OCI-LY3 (cell line): ENCODE data around the gene TICAM1.

Source experiments
- EZH2phosphoT487 ChIP-seq: fragments of 200-600 bp; shearing (Covaris generic); IDR thresholded peaks from 2 replicates; pipeline ENCODE4 v1.6.1; 2018; ENCODE audit warnings: antibody characterized with exemption, mixed run types, low read depth
- TF ChIP-seq, protein P1 (sequence below): fragments of 200-600, 300-600 bp; sonication (generic); IDR thresholded peaks from 2 replicates; pipeline ENCODE4 v1.5.1; 2014; ENCODE audit warnings: antibody characterized with exemption, low read length, low read depth

DNA sequence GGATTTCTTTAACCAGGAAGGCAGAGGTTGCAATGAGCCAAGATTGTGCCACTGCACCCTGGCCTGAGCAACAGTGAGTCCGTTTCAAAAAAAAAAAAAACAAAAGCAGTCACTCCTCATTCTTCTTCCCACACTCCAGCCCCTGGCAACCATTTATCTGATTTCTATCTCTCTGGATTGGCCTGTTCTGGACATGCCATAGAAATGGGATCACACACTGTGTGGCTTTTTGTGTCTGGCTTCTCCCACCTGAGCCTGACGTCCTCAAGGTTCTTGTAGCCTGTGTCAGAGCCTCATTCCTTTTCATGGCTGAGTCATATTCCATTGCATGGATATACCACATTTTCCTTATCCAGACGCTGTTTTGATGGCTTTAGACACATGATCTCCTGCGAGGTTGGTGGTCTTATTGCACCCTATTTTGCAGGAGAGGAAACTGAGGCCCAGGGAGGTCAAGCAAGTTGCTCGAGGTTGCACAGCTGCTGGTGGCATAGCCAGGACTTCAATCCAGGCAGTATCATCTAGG, 55.8 kb downstream of the TICAM1 start:
- TF ChIP-seq EZH2phosphoT487, result no peak
- TF ChIP-seq, protein P1, sequence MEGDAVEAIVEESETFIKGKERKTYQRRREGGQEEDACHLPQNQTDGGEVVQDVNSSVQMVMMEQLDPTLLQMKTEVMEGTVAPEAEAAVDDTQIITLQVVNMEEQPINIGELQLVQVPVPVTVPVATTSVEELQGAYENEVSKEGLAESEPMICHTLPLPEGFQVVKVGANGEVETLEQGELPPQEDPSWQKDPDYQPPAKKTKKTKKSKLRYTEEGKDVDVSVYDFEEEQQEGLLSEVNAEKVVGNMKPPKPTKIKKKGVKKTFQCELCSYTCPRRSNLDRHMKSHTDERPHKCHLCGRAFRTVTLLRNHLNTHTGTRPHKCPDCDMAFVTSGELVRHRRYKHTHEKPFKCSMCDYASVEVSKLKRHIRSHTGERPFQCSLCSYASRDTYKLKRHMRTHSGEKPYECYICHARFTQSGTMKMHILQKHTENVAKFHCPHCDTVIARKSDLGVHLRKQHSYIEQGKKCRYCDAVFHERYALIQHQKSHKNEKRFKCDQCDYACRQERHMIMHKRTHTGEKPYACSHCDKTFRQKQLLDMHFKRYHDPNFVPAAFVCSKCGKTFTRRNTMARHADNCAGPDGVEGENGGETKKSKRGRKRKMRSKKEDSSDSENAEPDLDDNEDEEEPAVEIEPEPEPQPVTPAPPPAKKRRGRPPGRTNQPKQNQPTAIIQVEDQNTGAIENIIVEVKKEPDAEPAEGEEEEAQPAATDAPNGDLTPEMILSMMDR, result no peak
